Astrocyte (in vitro differentiated cells and primary cell): Measurements from ENCODE around the gene ZBP1.

Source experiments
- CTCF ChIP-seq: IDR thresholded peaks from 2 replicates; pipeline ENCODE4 v1.5.1; 2011; ENCODE audit warnings: low read depth, mild to moderate bottlenecking, inconsistent platforms, low read length, moderate library complexity; ENCODE audit not compliant: insufficient read depth
- EZH2 ChIP-seq: IDR thresholded peaks from 2 replicates; pipeline ENCODE4 v1.6.1; 2012; ENCODE audit warnings: mild to moderate bottlenecking, low read length, inconsistent platforms; ENCODE audit not compliant: insufficient read depth

GRCh38 chr20:57584768-57585461, 35.3 kb downstream of the ZBP1 start:
- TF ChIP-seq CTCF (no peak), EZH2 (no peak)
